Lung (tissue), 12 donors: ENCODE data around the gene DGKD. TPM values are rescaled to one million over a fixed set of nuclear protein-coding genes. Genes with fewer than 3 reads are reported as not detected.
A peak's percentile ranks its signal among the peaks of the same experiment; 100 is the strongest.
"Not testable (repeated sequence)": the region's sequence is repeated elsewhere in the genome, so short reads cannot be mapped to it uniquely, and the experiment has no call there.

Experiments
- ATAC-seq: fragments of 200-7000 bp; cut with Tn5 transposase; one replicate; pipeline ENCODE4 v1.9.1; 2020; ENCODE audit warnings: moderate number of reproducible peaks; ENCODE audit not compliant: insufficient read depth, low FRiP score
- DNase-seq, 3 donors: peaks; one replicate each; pipeline ENCODE4 v3.0.0-alpha.2; 2013 to 2017
- H3K27ac ChIP-seq, 2 donors: one replicate each; pipeline ENCODE4 v1.5.1; 2013; ENCODE audit warnings: mild to moderate bottlenecking in 2 of 2, moderate library complexity in 2 of 2, control low read depth in 1 of 2, inconsistent platforms in 1 of 2, low read depth in 1 of 2, low read length in 1 of 2
- H3K27me3 ChIP-seq, 3 donors: one replicate each; pipeline ENCODE4 v1.5.1; 2013; ENCODE audit warnings: low read length in 2 of 3; ENCODE audit not compliant: control insufficient read depth in 3 of 3, insufficient read depth in 3 of 3
- H3K36me3 ChIP-seq, 4 donors: one replicate each; pipeline ENCODE4 v1.5.1; 2013; ENCODE audit warnings: low read length in 4 of 4, mild to moderate bottlenecking in 1 of 4, moderate library complexity in 1 of 4; ENCODE audit not compliant: control insufficient read depth in 4 of 4, insufficient read depth in 4 of 4
- H3K4me1 ChIP-seq, 5 donors: one replicate each; pipeline ENCODE4 v1.5.1; 2013; ENCODE audit warnings: low read length in 5 of 5, mild to moderate bottlenecking in 2 of 5, moderate library complexity in 1 of 5; ENCODE audit not compliant: control insufficient read depth in 5 of 5, insufficient read depth in 5 of 5
- H3K4me3 ChIP-seq: one replicate; pipeline ENCODE4 v1.5.1; 2013; ENCODE audit warnings: mild to moderate bottlenecking, control low read depth, moderate library complexity
- H3K9ac ChIP-seq, 2 donors: one replicate each; pipeline ENCODE4 v1.5.1; 2013; ENCODE audit warnings: low read length in 2 of 2, control low read depth in 1 of 2; ENCODE audit not compliant: insufficient read depth in 1 of 2
- H3K9me3 ChIP-seq, 4 donors: one replicate each; pipeline ENCODE4 v1.5.1; 2013; ENCODE audit warnings: low read length in 3 of 4, mild to moderate bottlenecking in 1 of 4, moderate library complexity in 1 of 4; ENCODE audit not compliant: control insufficient read depth in 4 of 4, insufficient read depth in 3 of 4
- CTCF ChIP-seq: IDR thresholded peaks from 2 replicates; pipeline ENCODE4 v1.5.1; 2012; ENCODE audit warnings: mild to moderate bottlenecking; ENCODE audit errors: control extremely low read depth, extremely low read depth
- WGBS, 2 donors: extraction: QIAGEN DNeasy Blood & Tissue Kit; methylation state at CpG; one replicate each; pipeline ENCODE4 v1.1.7; 2013; 5-methylcytosine and 5-hydroxymethylcytosine counted together
- polyA plus RNA-seq, 2 donors: library from polyadenylated mRNA; stranded (reverse); fragments of 200-250 nt; gene quantifications; one replicate each; pipeline ENCODE4 v1.2.1, GENCODE V29; 2013
- total RNA-seq, 2 donors: library from RNA; depleted of rRNA in 1 of 2; stranded (reverse); fragments of >200 nt in 1 of 2; gene quantifications; one replicate each; pipeline ENCODE4 v1.2.1, GENCODE V29; 2014 to 2021
- donor health status: control.
- donor health status: control.
- donor health status: Bipolar disorder and iron deficiency.
- donor health status: healthy.
- donor health status: DM: yes; HTN: yes; CAD: no.

The DGKD gene
- total and polyA plus RNA-seq, 4 donors: 30.3 to 77.4 (median 44.0) TPM

- no peak overlapping the region for H3K9ac ChIP-seq
- H3K27me3 ChIP-seq: no peaks in the 10 kb centered on the region
- no peaks in the 10 kb centered on the region for H3K9me3 ChIP-seq
- no peak for ATAC-seq
- 93 to 98% methylated on average over 8 of the region's 8 CpGs for WGBS, 2 donors
- H3K27ac ChIP-seq: no peak overlapping the region
- H3K4me1 ChIP-seq: peaks cover 0 to 5% (median 0%) of the 10 kb centered on the region in 5 donors
- no peaks in the 10 kb centered on the region for H3K36me3 ChIP-seq
- no peak for TF ChIP-seq CTCF
- H3K4me3 ChIP-seq: no peak overlapping the region
- no peak for DNase-seq
These were observed 18.6 kb downstream of the DGKD start for GRCh38 chr2:233372855-233373254.

- Histone ChIP-seq H3K27me3 (no peaks in the 10 kb centered on the region), H3K9me3 (no peaks in the 10 kb centered on the region), H3K4me3 (no peak overlapping the region), H3K27ac (no peak overlapping the region), H3K9ac (no peak overlapping the region), H3K36me3 (no peaks in the 10 kb centered on the region), H3K4me1 (peaks cover 0 to 5% (median 0%) of the 10 kb centered on the region in 5 donors)
- ATAC-seq (no peak), DNase-seq (no peak)
- 88 to 90% methylated on average over 5 of the region's 5 CpGs for WGBS, 2 donors
- no peak for TF ChIP-seq CTCF
These were observed 19.0 kb downstream of the DGKD start for GRCh38 chr2:233373316-233373715.

GRCh38 chr2:233374776-233375175 is 20.5 kb downstream of the DGKD start:
- H3K27ac ChIP-seq, H3K4me1 ChIP-seq, DNase-seq, H3K27me3 ChIP-seq, H3K9ac ChIP-seq, ATAC-seq, H3K4me3 ChIP-seq, H3K9me3 ChIP-seq, H3K36me3 ChIP-seq: not testable (repeated sequence)
- WGBS, 2 donors: 76 to 87% methylated on average over 11 of the region's 11 CpGs

GRCh38 chr2:233375490-233376314 is 21.4 kb downstream of the DGKD start:
- peak overlapping the region in 1 of 2 donors; percentile 9 for H3K9ac ChIP-seq
- H3K9me3 ChIP-seq: no peaks in the 10 kb centered on the region
- DNase-seq (no peak), ATAC-seq (peak; percentile 75)
- H3K27ac ChIP-seq: peak overlapping the region in 1 of 2 donors; percentile 69
- no peaks in the 10 kb centered on the region for H3K36me3 ChIP-seq
- no peak for TF ChIP-seq CTCF
- 61 to 66% methylated on average over 10 of the region's 10 CpGs for WGBS, 2 donors
- H3K4me3 ChIP-seq: no peak overlapping the region
- H3K4me1 ChIP-seq: peaks cover 0 to 7% (median 0%) of the 10 kb centered on the region in 5 donors
- H3K27me3 ChIP-seq: no peaks in the 10 kb centered on the region
